A549 treated with GW870086 at 1 μM for 4 hours (cell line): Measurements from ENCODE around the gene UPK3A. TPM values are rescaled to one million over a fixed set of nuclear protein-coding genes. Genes with fewer than 3 reads are reported as not detected.

Experiments
- total RNA-seq: library from RNA; stranded (reverse); fragments of 200-300 nt; extraction: Qiagen RNA extraction; gene quantifications from 5 replicates; pipeline ENCODE4 v1.2.3, GENCODE V29; 2022; ENCODE audit warnings: low read depth

UPK3A gene
- not detected in 5 replicates for total RNA-seq

DNA sequence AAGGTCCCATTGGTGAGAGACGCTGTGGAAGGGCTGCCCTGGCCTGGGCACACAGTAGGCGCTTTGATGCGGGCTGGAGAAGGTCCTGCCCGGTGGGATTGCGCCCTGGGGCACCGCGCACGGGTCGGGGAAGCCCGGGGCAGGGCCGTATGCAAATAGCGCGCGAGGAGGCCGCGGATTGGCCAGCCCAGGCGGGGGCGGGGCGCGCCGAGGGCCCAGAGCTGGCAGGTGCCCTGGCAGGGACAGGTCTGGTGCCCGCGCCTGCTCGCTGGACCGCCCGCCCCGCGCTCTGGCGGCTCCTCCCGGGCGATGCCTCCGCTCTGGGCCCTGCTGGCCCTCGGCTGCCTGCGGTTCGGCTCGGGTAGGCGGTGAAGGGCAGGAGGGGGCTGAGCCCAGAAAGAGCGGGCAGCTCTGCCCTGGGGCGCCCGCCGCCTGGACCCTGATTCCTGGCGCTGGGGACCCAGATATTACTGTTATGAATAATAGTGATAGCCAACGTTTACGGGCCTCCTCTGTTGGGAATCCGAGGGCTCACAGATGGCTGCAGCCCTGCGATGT, at the start of gene UPK3A:
Gene UPK3A, plus strand, starts transcription at position 245 of the 558 bp plus-strand sequence. Its CDS starts 65 bp downstream, at position 310.

GRCh38 chr22:45240810-45241631, 43.7 kb upstream of the UPK3A start, which contains the start of gene KIAA0930:
Gene KIAA0930 (minus strand): TSS chr22:45240894. CDS start chr22:45240703, 191 bp downstream.

DNA sequence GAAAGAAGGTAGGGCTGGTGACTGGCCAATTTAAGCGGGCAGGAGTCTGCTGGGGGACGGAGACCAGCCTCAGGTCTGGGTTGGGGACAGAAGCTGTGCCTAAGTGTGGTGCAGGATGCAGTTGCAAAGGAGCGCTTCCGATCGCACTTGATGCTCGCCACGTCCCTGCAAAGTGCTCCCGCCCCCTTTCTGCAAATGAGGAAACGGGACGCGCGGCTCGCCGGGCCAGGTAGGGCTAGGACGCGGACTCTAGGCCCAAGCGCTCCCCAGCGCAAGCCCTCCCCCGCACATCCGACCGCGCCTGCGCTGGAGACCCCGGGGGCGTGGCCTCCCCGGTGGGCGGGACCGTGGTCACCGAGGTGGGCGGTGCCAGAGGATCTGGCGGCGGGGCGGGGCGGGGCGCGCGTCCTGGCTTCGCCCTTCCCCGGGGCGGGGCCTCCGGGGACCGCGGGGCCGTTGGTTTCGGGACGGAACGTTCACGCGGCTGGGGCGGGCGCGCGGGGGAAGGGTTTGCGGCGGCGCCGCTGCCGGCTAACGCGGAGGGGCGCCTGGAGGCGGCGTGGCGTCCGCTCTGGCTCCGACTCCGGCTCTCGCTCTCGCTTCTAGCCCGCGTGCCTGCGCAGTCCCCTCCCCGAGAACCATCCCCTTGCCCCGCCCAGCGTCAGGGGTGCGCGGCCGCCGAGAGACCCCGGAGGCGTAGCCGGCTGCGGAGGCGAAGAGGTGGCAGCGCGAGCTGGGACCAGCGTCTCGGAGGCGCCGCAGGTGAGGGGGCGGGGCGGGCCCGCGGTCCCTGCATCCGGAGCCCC, 24.9 kb downstream of the UPK3A start, which contains the start of gene FAM118A:
Gene FAM118A, plus strand, starts transcription at position 513 of the 806 bp plus-strand sequence. CDS start 12,446 bp downstream, outside the sequence.

Other genes starting within 250 kb of the UPK3A start
- gene NUP50, start 121.0 kb upstream of the UPK3A start, total RNA-seq: 23.6 to 32.9 TPM (median 29.7 TPM) in 5 replicates
- gene KIAA0930, start 44.1 kb upstream of the UPK3A start, total RNA-seq: 63.8 to 83.7 TPM (median 81.1 TPM) in 5 replicates
- gene FAM118A, start 25.0 kb downstream of the UPK3A start, total RNA-seq: 8.6 to 13.6 TPM (median 11.5 TPM) in 5 replicates
- gene SMC1B, start 128.7 kb downstream of the UPK3A start, total RNA-seq: 0.03 TPM in 2 of 5 replicates, not detected in the others
- 1.4 to 2.3 TPM (median 1.7 TPM) in 5 replicates for gene RIBC2, start 128.7 kb downstream of the UPK3A start, total RNA-seq
- gene FBLN1, start 217.9 kb downstream of the UPK3A start, total RNA-seq: 35.8 to 50.8 TPM (median 50.2 TPM) in 5 replicates